Measurements from ENCODE around the gene KBTBD7.

GRCh38 chr13:41203810-41204209 is 9.4 kb upstream of the KBTBD7 start:
- no peak for TF ChIP-seq CTCF (IDR thresholded peaks at IDR 0.05; ENCODE audit: low read depth, low read length, poor library complexity, severe bottlenecking)
- TF ChIP-seq EZH2phosphoT487 (IDR thresholded peaks at IDR 0.05; ENCODE audit: borderline replicate concordance, low read length): no peak
